ENCODE results near the gene IRAK2. TPM values are rescaled to one million over a fixed set of nuclear protein-coding genes. Genes with fewer than 3 reads are reported as not detected.

The IRAK2 gene
- total and polyA plus RNA-seq, 2 of the 8 experiments (the other 6 are each of a cell fraction or from before 2014, with no cell fraction given), result 1.5 TPM

- TF ChIP-seq RBBP5 (IDR thresholded peaks at IDR 0.05; ENCODE audit: borderline replicate concordance, low read depth, low read length) (peak; percentile 73; the same call in 1 of the 2 replicates), RFX5 (IDR thresholded peaks at IDR 0.05; ENCODE audit: borderline replicate concordance, low read depth, low read length) (no peak), CHD2 (IDR thresholded peaks at IDR 0.05; ENCODE audit: low read length) (no peak), ASH2L (IDR thresholded peaks at IDR 0.05; ENCODE audit: low read length) (no peak), NRF1 (IDR thresholded peaks at IDR 0.05; ENCODE audit: low read depth, low read length) (peak; percentile 91)
These were observed 49.2 kb upstream of the IRAK2 start, which contains the start of gene BRK1 (continued) for GRCh38 chr3:10115326-10116137.

Measured in H1 (cell line).